GM12878 (cell line): ENCODE data around the gene ENDOU. TPM values are rescaled to one million over a fixed set of nuclear protein-coding genes. Genes with fewer than 3 reads are reported as not detected.

Experiments used
- ATAC-seq: fragments of 200-7000 bp; cut with Tn5 transposase; 3 replicates; pipeline ENCODE4 v1.9.1; 2020; ENCODE audit warnings: mild to moderate bottlenecking, moderate library complexity
- BruUV-seq: library from RNA; stranded (reverse); fragments of 400-500 nt; replicated peaks from 2 replicates; lab custom pipeline; 2021; lab: Mats Ljungman, UMichigan
- CTCF ChIA-PET: fragments of 300-600 bp; sonication (Branson Sonifier 250); formaldehyde crosslinking; extraction: SDS; loops from one replicate; lab custom pipeline; 2021; ENCODE audit warnings: inconsistent platforms; lab: Yijun Ruan, JAX
- POLR2A ChIA-PET: fragments of 350-600 bp; formaldehyde crosslinking; extraction: SDS; loops from one replicate; lab custom pipeline; 2021; ENCODE audit warnings: inconsistent platforms; lab: Charles Lee
- RAD21 ChIA-PET: fragments of 300-600 bp; sonication (Branson Sonifier 250); formaldehyde crosslinking; loops from one replicate; lab custom pipeline; 2023; ENCODE audit warnings: antibody characterized with exemption; ENCODE audit not compliant: unreplicated experiment; lab: Charles Lee
- SMC1A ChIA-PET: fragments of 300-600 bp; sonication (Branson Sonifier 250); formaldehyde crosslinking; loops from one replicate; lab custom pipeline; 2023; ENCODE audit not compliant: unreplicated experiment, uncharacterized antibody; lab: Charles Lee
- DNase-seq: peaks from one replicate; pipeline ENCODE4 v3.0.0-alpha.2; 2011; ENCODE audit warnings: low read depth, low spot score
- FAIRE-seq: peaks from 3 replicates; lab custom pipeline; 2011; peaks lifted over from hg19 to GRCh38; lab: Jason Lieb, UNC
- H2AFZ ChIP-seq: 2 replicates; pipeline ENCODE4 v1.6.0; 2011; ENCODE audit warnings: low read depth, low read length, control low read depth; ENCODE audit not compliant: control insufficient read depth
- H3K27ac ChIP-seq: 2 replicates; pipeline ENCODE4 v1.5.1; 2011; ENCODE audit warnings: control low read depth; ENCODE audit not compliant: control insufficient read depth, insufficient read depth
- H3K27me3 ChIP-seq, 2 experiments: replicated peaks in 1 of 2; 2 replicates each; pipeline versions ENCODE4 v1.6.0 to v1.6.1; 2011; ENCODE audit warnings: low read length in 1 of 2; ENCODE audit not compliant: control insufficient read depth in 2 of 2, insufficient read depth in 2 of 2
- H3K36me3 ChIP-seq, 2 experiments: 2 replicates each; pipeline ENCODE4 v1.5.1; 2011; ENCODE audit warnings: low read length in 1 of 2; ENCODE audit not compliant: control insufficient read depth in 2 of 2, insufficient read depth in 2 of 2
- H3K4me1 ChIP-seq: 2 replicates; pipeline ENCODE4 v1.6.1; 2011; ENCODE audit warnings: mild to moderate bottlenecking, low read length, moderate library complexity, mixed read lengths; ENCODE audit not compliant: control insufficient read depth, insufficient read depth
- H3K4me2 ChIP-seq: 2 replicates; pipeline ENCODE4 v1.6.0; 2011; ENCODE audit warnings: control low read depth; ENCODE audit not compliant: control insufficient read depth, insufficient read depth
- H3K4me3 ChIP-seq: fragments of 200-600 bp; sonication (generic); 2 replicates; pipeline ENCODE4 v1.5.1; 2016
- H3K79me2 ChIP-seq: 2 replicates; pipeline ENCODE4 v1.6.0; 2011; ENCODE audit warnings: low read length; ENCODE audit not compliant: control insufficient read depth, insufficient read depth
- H3K9ac ChIP-seq: 2 replicates; pipeline ENCODE4 v1.8.0; 2011; ENCODE audit warnings: low read length, control low read depth, mixed read lengths; ENCODE audit not compliant: control insufficient read depth, insufficient read depth
- H3K9me3 ChIP-seq: replicated peaks from 3 replicates; pipeline ENCODE4 v1.5.1; 2011; ENCODE audit warnings: mild to moderate bottlenecking, low read length; ENCODE audit not compliant: control insufficient read depth, insufficient read depth
- H4K20me1 ChIP-seq: 2 replicates; pipeline ENCODE4 v1.6.0; 2011; ENCODE audit not compliant: control insufficient read depth, insufficient read depth
- BRCA1 ChIP-seq: IDR thresholded peaks from 2 replicates; pipeline ENCODE4 v1.6.1; 2011; ENCODE audit warnings: low read depth, low read length, improper control_type of control experiment
- MLLT1 ChIP-seq: fragments of 450-650 bp; IDR thresholded peaks from 2 replicates; pipeline ENCODE4 v1.6.1; 2016; ENCODE audit warnings: mild to moderate bottlenecking
- NR2F1 ChIP-seq: fragments of 450-650 bp; conservative IDR thresholded peaks from 2 replicates; pipeline ENCODE4 v1.6.1; 2017; ENCODE audit warnings: mild to moderate bottlenecking
- POLR2AphosphoS2 ChIP-seq: IDR thresholded peaks from 2 replicates; pipeline ENCODE4 v1.6.1; 2011; ENCODE audit warnings: low read depth, mild to moderate bottlenecking, low read length, improper control_type of control experiment, moderate library complexity
- SMARCA5 ChIP-seq: fragments of 450-650 bp; IDR thresholded peaks from 2 replicates; pipeline ENCODE4 v1.6.1; 2017; ENCODE audit warnings: mild to moderate bottlenecking
- YBX1 ChIP-seq: fragments of 450-650 bp; IDR thresholded peaks from 2 replicates; pipeline ENCODE4 v1.6.1; 2016; ENCODE audit warnings: antibody characterized with exemption
- WGBS: methylation state at CpG from one replicate; pipeline ENCODE4 v1.1.6; 2016; ENCODE audit warnings: low lambda C conversion rate; ENCODE audit not compliant: insufficient replicate concordance, insufficient coverage; ENCODE audit errors: missing lambda C conversion rate; 5-methylcytosine and 5-hydroxymethylcytosine counted together
- in situ Hi-C: fragments of 300-500 bp; cut with MboI; formaldehyde crosslinking; loops from 9 replicates; pipeline ENCODE4 v1.14.3; 2018; ENCODE audit warnings: mixed read lengths
- intact Hi-C: fragments of 100-400 bp; cut with micrococcal nuclease; formaldehyde crosslinking; loops from one replicate; pipeline ENCODE4 v1.14.2; 2022; ENCODE audit not compliant: unreplicated experiment
- polyA plus RNA-seq, 11 experiments: library from polyadenylated mRNA; depleted of rRNA in 4 of 11; unstranded in 6 of 11; stranded (reverse) in 5 of 11; fragments of >200 nt; fragmentation: Nextera tagmentation in 4 of 11; fragmentation: Illumina TruSeq in 1 of 11; extraction: Ambion mirVana in 4 of 11; extraction: Trizol in 1 of 11; gene quantifications; 1 replicate in 1 of 11; 2 replicates in 10 of 11; pipeline versions ENCODE4 v1.2.1 to v1.2.3, GENCODE V29; 2011 to 2016; ENCODE audit warnings: inconsistent platforms in 2 of 11, missing spikeins in 2 of 11, low read depth in 1 of 11
- total RNA-seq, 4 experiments: library from RNA; depleted of rRNA in 3 of 4; stranded (reverse); fragments of >200 nt in 3 of 4; fragmentation: Illumina TruSeq in 1 of 4; extraction: Trizol in 1 of 4; gene quantifications; 2 replicates each; pipeline versions ENCODE4 v1.2.1 to v1.2.3, GENCODE V29; 2013 to 2021

ENDOU gene
- total and polyA plus RNA-seq, 10 of the 15 experiments (the other 5 are each of a cell fraction or from before 2014, with no cell fraction given), result 0.03 to 0.17 (median 0.10) TPM; not detected in 4

- DNase-seq, result no peak
- TF ChIP-seq NR2F1 (no peak), YBX1 (no peak), MLLT1 (no peak), POLR2AphosphoS2 (no peak), BRCA1 (no peak), SMARCA5 (no peak)
- TF ChIP-seq, all 136 proteins: peak for 0
- Histone ChIP-seq H3K4me1 (peaks cover 20% of the 10 kb centered on the region), H3K9me3 (no peaks in the 10 kb centered on the region), H3K36me3 (no peaks in the 10 kb centered on the region), H3K9ac (no peak overlapping the region), H3K4me2 (no peak overlapping the region), H2AFZ (no peak overlapping the region), H3K4me3 (no peak overlapping the region), H4K20me1 (no peaks in the 10 kb centered on the region), H3K79me2 (no peaks in the 10 kb centered on the region), H3K27me3 (no peaks in the 10 kb centered on the region), H3K27ac (no peak overlapping the region)
- WGBS, result 31% methylated on average over 4 of the region's 4 CpGs
- ATAC-seq (no peak), FAIRE-seq (no peak)
- ChIA-PET POLR2A (interaction anchor here (1.1 kb wide), 1 partner anchor 26 kb away, joined by 3 read pairs; no protein-coding TSS in a partner anchor), SMC1A (interaction anchor here (0.7 to 1.5 kb wide), 4 partner anchors 11 to 41 kb away, joined by 3 to 5 read pairs (median 4); partner anchors contain the start of gene ENDOU), CTCF (interaction anchor here (0.6 to 2.5 kb wide), 5 partner anchors 18 to 41 kb away, joined by 3 to 10 read pairs (median 3); no protein-coding TSS in a partner anchor), RAD21 (interaction anchor here (0.6 to 1.8 kb wide), 3 partner anchors 26 to 32 kb away, joined by 3 to 8 read pairs (median 3); no protein-coding TSS in a partner anchor)
- intact Hi-C loops (no loop called here), in situ Hi-C loops (no loop called here)
- no TSS peak for BruUV-seq
Measured at GRCh38 chr12:47736216-47736615, 10.9 kb upstream of the ENDOU start.
